Globus pallidus (tissue), 1 donor: ENCODE results near the gene FAM168A.

ENCODE experiments used
- DNase-seq: peaks from one replicate; pipeline ENCODE4 v3.0.0-alpha.2; 2015; ENCODE audit warnings: low spot score

The FAM168A gene, protein sequence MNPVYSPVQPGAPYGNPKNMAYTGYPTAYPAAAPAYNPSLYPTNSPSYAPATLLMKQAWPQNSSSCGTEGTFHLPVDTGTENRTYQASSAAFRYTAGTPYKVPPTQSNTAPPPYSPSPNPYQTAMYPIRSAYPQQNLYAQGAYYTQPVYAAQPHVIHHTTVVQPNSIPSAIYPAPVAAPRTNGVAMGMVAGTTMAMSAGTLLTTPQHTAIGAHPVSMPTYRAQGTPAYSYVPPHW

DNA sequence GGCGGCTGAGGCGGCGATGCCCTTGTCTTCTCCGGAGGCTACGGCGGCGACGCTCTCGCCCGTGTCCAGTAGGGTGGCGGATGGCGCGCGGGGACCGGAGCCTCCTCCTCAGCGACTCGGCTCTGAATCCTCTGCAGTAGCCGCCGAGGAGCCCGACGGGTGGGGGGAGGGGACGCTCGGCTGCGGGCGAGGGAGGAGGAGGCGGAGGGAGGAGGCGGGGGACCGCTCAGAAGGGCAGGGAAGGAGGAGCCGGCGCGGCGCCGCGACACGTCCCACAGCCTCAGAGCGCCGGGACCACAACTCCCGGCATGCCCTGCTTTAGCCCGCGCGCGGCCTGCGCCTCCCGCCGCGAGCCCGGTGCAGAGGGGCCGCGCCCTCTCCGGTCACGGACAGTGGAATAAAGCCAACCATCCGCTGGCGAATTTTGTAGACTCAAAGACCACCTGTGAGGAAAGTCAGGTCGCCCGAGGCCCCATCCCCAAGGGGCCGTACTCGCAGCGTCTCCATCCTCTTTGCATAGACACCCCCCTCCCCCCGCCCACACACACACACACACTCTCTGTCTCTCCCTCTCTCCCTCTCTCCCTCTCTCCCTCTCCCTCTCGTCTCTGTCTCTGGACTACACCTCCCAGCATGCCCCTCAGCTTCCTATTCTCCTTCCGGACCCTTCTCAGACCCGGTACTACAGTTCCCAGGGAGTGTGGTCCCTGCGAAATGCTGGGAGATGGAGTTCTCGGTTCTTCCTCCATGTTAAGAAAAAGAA, at the start of gene FAM168A:
TSS of gene FAM168A (minus strand) at position 157 of the 763 bp plus-strand sequence. CDS start 129,638 bp downstream, outside the sequence.
- DNase-seq = peak; percentile 99

DNA sequence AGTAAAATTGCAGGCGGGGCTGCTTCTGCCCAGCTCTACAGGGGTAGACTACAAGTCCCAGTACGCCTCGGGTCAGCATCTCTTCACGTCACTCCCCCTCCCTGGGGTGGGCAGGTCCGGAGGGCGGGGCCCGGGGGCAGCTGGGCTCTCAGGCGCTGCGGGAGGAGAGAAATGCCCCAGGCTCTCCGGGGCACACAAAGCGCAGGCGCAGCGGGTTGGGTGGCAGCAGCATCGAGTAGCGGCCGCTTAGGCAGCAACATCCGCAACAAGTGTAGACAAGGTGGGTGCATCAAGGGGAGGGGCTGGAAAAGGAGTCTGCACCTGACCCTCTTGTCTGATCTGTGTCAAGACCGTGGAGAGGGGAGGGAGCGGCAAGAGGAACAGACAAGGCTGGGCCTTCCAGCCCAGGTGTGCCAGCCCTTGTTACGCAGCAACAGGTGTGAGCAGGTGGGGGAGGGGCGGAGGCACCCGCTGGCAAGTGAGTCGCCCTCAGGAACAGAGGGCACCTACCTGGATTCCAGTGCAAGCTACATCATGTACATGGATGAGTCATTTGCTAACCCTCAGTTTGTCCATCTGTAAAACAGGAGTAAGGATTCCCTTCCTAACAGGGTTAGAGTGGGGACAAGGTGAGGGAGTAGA, 49.7 kb upstream of the FAM168A start:
- peak; percentile 99 for DNase-seq

DNA sequence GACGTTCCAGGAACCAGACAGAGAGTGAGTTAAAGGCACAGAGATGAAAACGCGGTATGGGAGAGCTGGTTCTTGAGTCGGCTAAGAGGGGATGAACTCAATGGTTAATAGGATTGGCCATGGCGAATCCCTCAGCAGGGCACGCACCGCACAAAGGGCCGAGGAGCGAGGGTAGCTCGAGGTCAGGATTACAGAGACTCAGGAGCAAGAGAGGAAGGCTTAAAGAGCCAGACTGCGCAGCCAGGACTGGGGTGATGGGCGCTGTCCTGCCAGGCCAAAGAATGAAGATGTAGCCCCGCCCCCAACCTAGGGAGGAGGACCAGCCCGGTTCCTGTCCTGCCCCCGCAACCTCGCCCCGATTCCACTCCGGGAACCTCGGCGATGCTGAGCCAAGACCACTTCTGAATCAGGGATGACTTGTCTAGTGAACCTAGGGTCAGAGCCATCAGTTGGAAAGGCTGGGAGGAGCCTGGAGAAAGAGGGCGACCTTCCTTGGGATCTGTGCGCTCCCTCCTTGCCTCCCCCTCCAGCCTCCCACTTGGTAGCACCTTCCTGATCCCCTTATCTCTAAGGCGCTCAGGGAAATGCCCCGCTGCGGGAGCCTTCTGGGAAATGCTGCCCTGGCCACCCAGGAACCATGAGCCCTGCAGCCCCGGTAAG, 48.2 kb upstream of the FAM168A start, which contains the start of gene PLEKHB1:
TSS of gene PLEKHB1 (plus strand) at position 610 of the 660 bp plus-strand sequence. CDS start at position 638, 28 bp downstream.
- DNase-seq = no peak

DNA sequence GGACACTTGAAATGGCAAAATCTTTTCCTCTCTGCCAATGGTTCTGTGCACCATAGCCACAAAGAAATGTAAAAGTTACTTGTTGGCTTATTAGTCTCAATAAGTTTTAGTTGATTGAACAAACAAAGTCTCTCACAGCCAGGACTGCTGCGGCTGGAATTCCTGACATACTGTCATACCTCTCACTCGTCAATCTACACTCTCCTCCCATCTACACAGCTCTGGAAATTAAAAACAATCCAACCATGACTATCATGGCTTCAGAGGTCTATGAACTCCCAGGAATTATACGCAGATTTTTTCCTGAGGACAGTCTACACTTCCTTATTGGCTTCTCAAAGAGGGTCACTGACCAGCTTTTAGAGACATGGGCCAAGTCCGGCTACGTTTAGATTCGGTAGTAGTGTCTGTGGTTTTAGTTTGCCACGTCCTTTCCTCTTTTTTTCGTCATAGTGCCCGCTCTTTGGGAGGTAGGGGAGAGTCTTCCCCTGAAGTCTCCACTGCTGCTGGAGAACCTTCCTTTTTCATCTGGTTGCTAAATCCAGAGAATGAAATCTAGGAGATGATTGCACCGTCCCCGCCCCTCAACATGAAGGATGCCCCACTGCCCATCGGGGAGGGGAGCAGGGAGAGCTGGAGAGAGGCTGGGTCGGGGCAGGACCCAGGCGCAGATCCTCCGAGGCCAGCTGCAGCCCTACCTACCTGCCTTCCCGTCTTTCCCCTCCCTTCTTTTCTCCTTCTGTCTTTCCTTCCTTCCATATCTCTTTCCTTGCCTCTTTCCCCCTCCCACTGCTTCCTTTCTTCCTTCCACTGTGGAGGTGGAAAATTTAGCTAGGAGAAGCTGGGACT, 47.4 kb upstream of the FAM168A start:
- no peak for DNase-seq

DNA sequence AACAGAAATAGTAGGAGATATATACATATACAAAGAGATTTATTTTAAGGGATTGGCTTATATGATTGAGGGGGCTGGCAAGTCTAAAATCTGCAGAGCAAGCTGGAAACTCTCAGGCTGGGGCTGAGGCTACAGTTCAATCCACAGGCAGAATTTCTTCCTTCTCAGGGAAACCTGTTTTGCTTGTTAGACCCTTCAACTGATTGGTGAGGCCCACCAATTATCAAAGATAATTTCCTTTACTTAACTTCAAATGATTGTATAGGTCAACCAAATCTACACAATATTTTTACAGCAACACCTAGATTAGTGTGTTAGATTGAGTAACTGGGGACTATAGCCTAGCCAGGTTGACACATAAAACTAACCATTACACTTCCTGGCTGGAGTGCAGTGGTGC, 43.8 kb upstream of the FAM168A start:
- no peak for DNase-seq

DNA sequence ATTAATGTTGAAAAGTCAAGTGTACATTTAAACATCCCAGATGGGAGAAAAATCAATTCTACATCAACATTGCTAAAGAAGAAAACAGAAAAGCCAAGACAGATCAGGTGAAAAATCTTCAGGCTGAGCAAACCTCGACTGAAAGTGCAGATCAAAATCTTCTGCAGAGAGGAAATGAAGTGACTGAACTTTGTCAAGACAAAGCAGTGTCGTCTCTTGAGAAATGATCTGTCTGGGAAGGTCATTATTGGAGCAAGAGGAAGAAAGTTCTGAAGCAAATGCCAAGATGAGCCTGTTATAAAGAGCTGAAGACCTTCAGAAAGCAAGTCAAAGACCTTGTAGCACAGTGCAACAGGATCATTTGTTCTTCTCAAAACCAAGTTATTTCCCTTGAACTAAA, 42.7 kb upstream of the FAM168A start:
- no peak for DNase-seq

DNA sequence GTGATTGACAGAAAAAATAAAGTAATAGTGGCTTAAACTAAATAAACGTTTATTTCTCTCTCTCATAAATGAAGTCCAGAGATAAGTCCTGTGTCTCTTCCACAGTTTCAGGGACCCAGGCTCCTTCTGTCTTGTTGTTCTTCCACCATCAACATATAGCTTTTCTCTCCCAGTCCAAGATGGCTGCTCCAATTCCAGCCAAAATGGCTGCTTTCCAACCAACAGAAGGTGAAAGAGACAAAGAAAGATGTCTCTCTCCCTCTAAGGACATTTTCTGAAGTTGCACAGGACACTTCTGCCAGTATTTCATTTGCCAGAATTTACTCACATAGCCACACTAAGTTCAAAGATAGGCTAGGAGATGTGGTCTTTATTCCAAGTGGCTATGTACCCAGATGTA, 39.1 kb upstream of the FAM168A start:
- DNase-seq = no peak

DNA sequence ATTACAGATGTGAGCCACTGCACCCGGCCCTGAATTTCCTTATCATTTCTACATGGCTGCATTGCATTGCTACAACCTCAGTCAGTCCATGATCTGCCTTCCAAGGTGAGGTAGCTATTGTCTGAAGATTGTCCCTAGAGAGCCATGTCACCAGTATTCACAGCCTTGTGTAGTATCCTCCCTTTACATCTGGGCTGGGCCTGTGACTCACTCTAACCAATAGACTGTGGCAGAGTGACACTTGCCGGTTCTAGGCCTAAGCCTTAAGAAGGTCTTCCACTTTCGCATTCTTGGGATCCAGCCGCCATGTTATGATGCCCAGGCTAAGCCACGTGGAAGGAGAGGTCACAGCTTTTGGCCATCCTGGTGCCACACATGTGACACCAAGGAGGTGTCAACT, 38.3 kb upstream of the FAM168A start:
- no peak for DNase-seq

DNA sequence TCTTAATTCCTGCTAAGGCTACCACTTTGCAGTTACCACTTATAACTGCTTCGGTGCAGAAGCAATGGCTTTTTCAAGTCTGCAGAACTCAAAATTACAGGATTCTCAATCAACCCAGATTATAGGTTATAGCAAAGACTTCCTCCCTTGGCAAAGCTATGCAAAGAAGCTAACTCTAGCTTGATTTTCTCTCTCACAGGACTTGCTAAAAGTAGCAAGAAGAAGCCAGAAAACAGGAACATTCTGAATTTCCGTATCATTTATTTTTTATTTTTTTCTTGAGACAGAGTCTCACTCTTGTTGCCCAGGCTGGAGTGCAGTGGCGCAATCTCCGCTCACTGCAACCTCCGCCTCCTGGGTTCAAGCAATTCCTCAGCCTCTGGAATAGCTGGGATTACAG, 37.8 kb upstream of the FAM168A start:
- DNase-seq = no peak

DNA sequence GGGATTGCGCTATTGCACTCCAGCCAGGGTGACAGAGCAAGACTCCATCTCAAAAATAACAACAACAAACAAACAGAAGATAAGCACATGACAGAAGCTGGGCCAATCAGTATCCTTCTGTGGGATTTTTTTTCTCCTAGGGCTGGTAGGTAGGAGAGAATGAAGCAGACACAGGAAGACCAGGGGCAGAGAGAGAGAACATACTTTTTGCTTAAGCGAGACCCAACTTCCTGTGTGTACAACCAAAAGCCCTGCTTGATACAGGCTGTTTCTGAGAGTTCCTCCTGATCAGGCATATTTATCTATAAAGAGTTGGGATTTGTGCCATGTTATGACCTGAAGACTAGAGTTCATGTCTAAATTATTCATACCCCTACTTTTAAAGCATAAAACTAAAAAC, 36.1 kb upstream of the FAM168A start:
- no peak for DNase-seq

DNA sequence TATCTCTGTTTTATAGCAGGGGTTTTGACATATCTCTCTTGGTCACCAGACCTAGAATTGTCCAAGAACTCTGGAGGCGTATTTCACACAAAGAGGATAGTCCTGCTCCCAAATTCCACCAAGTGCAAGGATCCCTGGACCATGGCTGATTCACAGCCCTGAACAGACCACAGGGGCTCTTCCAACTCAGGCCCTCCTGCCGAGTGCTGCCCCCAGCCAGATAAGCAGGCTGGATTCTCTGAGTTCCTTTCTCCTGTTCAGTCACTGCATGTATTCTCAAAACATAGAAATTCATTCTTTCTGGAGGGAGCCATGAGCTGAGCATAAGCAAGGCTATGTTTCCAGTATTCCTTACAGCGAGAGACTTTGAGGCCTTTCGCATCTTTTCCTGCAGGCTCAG, 35.1 kb upstream of the FAM168A start:
- DNase-seq = no peak

DNA sequence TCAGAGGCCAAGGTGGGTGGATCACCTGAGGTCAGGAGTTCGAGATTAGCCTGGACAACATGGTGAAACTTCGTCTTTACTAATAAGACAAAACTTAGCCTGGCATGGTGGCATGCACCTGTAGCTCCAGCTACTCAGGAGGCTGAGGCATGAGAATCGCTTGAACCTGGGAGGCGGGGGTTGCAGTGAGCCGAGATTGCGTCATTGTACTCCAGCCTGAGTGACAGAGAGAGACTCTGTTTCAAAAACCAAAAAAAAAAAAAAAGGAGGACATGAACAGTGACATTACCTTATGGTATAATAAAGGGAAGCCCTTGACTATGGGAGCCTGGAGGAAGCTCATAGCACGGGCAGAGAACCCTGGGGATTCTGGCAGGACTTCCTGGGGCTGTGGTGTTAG, 32.0 kb upstream of the FAM168A start:
- no peak for DNase-seq

DNA sequence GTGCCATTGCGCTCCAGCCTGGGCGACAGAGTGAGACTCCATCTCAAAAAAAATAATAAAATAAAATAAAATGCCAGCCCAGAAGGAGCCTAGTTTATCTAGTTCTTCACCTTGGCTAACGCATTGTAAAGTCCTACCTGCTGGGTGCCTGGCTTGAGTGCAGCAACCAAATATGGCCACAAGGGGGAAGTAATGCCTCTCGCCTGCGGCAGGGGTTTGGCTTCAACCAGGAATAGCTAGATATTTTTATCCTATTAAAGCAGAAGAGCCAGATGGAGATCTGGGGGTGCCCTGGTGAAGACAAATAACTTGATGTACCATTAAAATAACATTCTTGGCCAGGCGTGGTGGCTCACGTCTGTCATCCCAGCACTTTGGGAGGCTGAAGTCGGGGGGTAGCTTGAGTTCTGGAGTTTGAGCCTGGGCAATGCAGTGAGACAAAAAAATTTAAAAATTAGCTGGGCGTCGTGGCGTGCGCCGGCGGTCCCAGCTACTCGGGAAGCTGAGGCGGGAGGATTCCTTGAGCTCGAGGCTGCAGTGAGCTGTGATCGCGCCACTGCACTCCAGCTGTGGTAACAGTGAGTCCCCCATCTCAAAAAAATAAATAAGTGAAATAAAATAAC, 27.9 kb upstream of the FAM168A start:
- DNase-seq = peak; percentile 80

DNA sequence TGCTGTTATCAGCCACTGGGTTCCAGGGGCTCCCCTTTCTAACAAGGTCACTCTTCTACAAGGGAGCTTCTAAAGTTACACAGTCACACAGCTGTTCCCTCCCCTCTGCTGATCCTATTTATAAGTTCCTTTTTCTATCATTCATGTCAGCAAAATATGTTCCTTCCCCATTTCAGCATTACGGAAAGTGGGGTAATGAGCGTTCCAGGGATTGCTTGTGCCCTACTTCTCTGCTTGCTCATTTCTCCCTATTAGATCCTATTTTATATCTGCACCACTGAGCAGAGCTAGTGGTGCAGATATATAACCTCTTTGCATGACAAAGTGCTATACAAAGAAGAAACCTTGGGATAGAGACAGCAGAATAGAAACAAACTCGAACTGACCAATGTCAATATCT, 25.8 kb upstream of the FAM168A start:
- peak; percentile 45 for DNase-seq

DNA sequence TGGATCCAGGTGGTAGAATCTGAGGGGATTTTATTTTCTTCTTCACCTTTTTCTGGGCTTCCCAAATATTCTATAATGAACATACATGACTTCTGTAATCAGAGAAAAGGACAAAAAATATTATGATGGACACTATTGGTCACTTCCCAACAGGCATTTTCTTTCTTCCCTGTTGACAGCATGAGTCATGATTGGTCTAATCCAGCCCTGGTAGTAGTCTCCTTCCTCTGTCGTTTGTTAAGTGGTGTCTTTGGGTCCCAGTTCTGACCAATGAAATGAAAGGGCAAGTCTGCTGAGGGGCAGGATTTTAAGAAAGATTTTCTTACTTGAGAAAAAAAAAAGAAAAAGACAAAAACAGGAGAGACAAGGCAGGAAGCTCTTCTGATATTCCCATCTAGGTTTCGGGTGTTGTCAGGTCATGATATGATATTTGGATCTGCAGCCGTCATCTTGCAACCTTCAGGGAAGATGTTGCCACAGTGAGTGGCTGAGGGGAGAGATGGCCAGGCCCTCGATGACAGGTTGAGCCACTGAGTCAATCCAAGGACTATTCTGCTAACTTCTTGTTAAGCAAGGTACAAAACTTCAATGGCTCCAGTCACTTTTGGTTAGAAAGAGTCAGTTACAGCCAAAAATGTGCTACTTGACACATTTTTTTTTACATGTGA, 25.1 kb upstream of the FAM168A start:
- no peak for DNase-seq

DNA sequence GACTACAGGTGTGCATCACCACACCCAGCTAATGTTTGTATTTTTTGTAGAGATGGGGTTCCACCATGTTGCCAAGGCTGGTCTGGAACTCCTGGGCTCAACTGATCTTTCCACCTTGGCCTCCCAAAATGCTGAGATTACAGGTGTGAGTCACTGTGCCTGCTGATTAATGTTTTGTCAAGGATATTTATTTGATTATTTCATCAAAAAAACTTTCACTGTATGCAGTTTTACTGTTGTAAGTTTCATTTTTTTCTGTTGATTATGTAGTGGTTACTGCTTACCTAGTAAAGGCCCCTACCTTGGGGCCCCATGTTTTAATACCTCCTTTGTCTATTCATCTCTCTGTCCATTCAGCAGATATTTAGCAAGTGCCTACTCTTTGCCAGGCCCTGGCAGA, 16.7 kb upstream of the FAM168A start:
- DNase-seq = no peak

DNA sequence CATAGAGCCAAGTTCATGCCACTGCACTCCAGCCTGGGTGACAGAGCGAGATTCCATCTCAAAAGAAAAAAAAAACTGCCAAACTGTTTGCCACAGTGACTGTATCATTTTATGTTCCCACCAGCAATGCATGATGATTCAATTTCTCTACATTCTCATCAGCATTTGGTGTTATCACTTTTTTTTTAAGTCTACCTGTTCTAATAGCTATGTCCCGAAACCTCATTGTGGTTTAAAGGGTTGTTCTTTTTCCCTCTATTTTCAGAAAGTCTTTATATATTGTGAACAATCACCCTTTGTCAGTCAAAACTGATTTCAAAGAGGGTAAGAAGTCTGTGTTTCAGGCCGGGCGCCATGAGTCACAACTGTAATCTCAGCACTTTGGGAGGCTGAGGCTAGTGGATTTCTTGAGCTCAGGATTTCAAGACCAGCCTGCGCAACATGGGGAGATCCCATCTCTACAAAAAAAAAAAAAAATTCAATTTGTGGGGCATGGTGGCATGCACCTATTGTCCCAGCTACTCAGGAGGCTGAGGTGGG, 14.8 kb upstream of the FAM168A start:
- no peak for DNase-seq

DNA sequence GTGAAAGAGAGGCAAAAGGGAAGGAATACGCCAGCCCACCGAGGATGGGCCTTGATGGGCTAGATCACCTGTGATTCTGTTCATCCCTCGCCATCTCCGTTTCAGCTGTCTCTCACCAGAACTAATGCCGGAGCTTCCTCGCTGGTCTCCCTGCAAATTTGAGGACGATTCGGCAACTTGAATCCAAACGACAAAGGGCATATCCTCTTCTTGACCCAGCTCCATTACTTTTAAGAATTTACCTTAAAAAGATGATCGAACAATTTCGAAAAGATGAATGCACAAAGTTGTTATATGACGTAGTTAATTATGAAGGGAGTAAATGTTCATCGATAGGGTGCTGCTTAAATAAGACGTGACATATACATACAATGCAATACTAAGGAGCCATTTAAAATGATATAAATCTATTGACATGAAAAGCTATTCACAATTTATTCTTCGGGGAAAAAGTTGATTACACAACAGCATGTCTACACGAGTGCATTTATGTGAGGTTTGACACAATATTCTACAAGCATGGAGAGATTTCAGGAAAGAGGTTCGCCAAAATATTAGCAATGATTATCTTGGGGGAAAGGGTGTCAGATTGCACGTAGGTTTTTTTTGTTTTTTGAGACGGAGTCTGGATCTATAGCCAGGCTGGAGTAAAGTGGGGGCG, 937 bp upstream of the FAM168A start:
- DNase-seq = no peak

DNA sequence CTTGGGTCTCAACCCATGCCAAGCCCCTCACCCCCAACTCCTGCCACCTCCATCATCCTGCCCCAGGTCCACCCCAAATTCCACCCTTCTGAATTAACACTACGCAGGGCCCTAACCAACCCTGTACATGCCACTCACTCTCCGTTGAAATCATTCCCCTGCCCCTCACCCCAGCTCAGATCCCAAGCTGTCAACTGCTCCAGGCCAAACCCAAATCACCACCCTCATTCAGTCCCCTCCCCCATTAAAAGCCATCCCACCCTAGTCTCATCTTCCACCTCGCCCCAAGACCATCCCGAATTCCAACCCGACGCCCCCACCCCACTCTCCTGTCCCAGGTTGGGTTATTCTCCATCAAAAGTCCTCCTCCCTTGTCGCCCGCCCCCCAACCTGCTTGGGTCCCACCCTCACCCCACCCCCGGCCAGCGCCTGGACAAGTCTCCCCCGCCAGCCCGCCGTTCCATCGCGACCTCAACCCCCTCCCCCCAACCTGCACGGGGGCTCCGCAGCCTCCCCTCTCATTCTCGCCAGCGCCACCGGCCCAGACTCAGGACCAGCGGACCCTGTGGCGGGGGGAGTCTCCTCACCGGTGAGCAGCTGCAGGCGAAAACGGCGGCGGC, 466 bp downstream of the FAM168A start:
- DNase-seq = peak; percentile 14
